ENCODE data around the gene SLCO2A1. TPM values are rescaled to one million over a fixed set of nuclear protein-coding genes. Genes with fewer than 3 reads are reported as not detected.

Gene SLCO2A1
- total RNA-seq, 1 donor from 2014 or later: not detected

- H3K27me3 ChIP-seq (ENCODE audit: control insufficient read depth, insufficient read depth, low read length): peaks cover 28% of the 10 kb centered on the region
- no peak for TF ChIP-seq CTCF (IDR thresholded peaks at IDR 0.05; ENCODE audit: insufficient read depth, low read length, severe bottlenecking)
- FAIRE-seq (no peak), DNase-seq (ENCODE audit: low read depth) (no peak)
- H3K4me3 ChIP-seq (ENCODE audit: low read depth, low read length): no peak overlapping the region
- no peaks in the 10 kb centered on the region for H3K36me3 ChIP-seq (ENCODE audit: control insufficient read depth, insufficient read depth, low read length)
These were observed 132.2 kb downstream of the SLCO2A1 start for GRCh38 chr3:133897547-133897946.

DNA sequence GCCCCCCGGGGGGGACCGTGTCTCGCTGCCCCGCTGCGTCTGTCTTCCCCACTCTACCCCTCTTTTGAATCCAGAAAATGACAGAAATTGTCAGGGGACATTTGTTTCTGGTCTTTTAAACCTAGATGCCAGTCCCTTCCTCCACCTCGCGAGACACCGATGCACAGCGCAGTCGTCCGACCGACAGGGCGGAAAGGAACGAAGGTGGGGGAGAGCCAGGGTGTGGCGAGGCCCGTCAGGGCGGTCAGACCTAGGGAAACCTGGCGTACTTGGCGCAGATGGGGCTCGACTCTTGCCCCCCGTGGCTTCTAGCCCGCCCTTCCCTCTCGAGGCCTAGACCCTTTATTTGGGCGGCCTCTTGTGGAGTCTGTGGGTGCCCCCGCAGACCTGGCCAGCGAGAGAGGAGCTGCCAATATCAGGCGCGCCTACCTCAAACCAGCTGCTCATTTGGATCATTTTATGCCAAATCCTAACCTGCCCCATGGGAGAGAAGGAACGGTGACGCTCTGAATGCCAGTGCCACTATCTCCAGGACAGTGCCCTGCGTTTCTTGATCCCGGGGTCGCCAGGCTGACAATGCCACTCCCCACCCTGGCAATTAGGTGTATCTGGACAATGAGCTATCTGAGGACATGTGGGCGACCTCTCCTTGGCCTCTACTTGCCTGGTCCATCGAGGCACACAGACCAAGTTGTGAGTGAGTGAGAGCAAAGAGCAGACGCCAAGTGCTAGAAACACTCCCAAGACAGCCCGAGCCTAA is 133.5 kb downstream of the SLCO2A1 start:
- Histone ChIP-seq H3K27me3 (ENCODE audit: control insufficient read depth, insufficient read depth, low read length) (peaks cover 31% of the 10 kb centered on the region), H3K36me3 (ENCODE audit: control insufficient read depth, insufficient read depth, low read length) (no peaks in the 10 kb centered on the region), H3K4me3 (ENCODE audit: low read depth, low read length) (peak overlapping the region; percentile 42)
- DNase-seq (ENCODE audit: low read depth): no peak
- no peak for TF ChIP-seq CTCF (IDR thresholded peaks at IDR 0.05; ENCODE audit: insufficient read depth, low read length, severe bottlenecking)
- FAIRE-seq: no peak

DNA sequence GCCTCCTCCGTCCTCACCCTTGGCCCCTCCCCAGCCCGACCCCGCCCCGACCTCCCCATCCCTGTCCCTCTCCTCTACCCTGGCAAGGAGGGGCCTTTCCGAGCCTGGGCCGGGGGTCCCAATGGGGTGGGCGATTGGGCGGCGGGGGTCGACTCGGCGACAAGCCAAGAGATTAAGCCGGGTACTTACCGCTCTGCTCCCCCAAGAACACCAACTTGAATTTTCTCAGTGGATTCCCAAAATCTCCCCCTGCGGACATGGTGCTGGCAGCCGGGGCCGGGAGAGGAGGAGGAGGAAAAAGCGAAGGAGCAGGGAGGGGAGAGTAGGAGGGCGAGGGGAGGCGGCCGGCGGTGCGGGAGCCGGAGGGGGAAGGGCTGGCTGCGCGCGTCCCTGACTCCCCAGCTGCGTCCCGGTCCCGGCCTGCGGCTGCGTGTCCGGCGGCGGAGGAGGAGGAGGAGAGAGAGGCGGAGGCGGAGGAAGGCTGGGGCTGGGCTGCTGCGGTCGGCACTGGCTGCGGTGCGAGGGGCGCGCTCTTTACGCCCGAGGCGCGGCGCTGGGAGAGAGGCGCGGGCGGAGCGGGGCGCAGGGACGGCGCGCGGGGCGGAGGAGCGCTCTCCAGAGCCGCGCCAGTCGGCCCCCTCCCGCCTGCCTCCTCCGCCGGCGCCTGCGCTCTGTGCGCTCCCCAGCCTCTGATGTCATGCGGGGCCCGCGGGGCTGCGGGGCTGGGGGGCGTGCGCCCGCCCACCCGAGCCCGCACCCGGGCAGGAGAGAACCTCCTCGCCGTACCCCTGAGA is 134.3 kb downstream of the SLCO2A1 start, which contains the start of gene RAB6B:
RAB6B (minus strand) TSS at position 675 of the 794 bp plus-strand sequence; CDS start at position 259, 416 bp downstream.
- DNase-seq (ENCODE audit: low read depth) (no peak), FAIRE-seq (no peak)
- H3K36me3 ChIP-seq (ENCODE audit: control insufficient read depth, insufficient read depth, low read length): no peaks in the 10 kb centered on the region
- H3K27me3 ChIP-seq (ENCODE audit: control insufficient read depth, insufficient read depth, low read length): peaks cover 31% of the 10 kb centered on the region
- TF ChIP-seq CTCF (IDR thresholded peaks at IDR 0.05; ENCODE audit: insufficient read depth, low read length, severe bottlenecking): no peak
- peak within 1 kb of the TSS; percentile 42 for H3K4me3 ChIP-seq (ENCODE audit: low read depth, low read length)

DNA sequence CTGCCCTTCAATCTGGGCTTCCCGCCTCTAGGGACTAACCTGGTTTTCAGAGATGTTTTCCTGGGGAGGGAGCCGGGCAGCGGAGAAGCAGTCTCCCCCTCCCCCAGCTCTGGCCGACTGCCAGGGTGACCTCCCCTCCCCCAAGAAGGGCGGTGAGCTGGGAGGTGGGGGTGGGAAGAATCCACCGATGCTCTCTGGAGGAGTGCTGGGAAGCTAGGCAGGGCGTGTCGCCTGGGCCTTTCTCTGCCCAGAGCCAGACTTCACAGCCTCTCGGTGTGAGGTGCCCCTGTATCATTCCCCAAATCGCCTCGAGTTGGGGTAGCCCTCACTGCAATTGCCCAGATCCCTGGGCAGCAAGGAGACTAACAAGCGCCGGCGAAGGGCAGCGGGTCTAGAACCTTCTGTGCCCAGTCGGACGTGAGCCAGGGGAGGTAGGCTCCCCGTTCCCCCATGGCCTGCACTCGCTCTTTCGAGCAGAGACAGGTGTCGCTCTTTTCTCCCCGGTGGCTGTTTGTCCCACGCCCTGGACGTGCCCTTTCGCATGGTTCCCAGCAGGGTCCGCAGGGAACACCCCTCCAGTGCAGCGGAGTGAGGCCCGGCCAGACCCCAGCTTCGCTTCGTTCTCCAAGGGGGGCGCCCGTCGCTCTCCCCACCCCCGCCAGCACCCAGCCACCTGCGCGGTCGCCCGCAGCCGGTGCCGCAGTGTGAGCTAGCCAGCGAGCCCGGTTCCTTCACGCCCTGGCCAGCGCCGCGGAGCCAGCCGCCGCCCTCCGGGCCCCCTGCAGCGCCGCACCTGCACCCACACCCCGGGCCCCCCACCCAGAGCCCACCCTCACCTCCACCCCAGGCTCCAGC is 135.1 kb downstream of the SLCO2A1 start:
- no peak overlapping the region for H3K4me3 ChIP-seq (ENCODE audit: low read depth, low read length)
- DNase-seq (ENCODE audit: low read depth) (no peak), FAIRE-seq (no peak)
- peaks cover 31% of the 10 kb centered on the region for H3K27me3 ChIP-seq (ENCODE audit: control insufficient read depth, insufficient read depth, low read length)
- TF ChIP-seq CTCF (IDR thresholded peaks at IDR 0.05; ENCODE audit: insufficient read depth, low read length, severe bottlenecking): no peak
- no peaks in the 10 kb centered on the region for H3K36me3 ChIP-seq (ENCODE audit: control insufficient read depth, insufficient read depth, low read length)

- DNase-seq (ENCODE audit: low read depth) (no peak), FAIRE-seq (peak; percentile 13)
- no peak for TF ChIP-seq CTCF (IDR thresholded peaks at IDR 0.05; ENCODE audit: insufficient read depth, low read length, severe bottlenecking)
- Histone ChIP-seq H3K36me3 (ENCODE audit: control insufficient read depth, insufficient read depth, low read length) (no peaks in the 10 kb centered on the region), H3K27me3 (ENCODE audit: control insufficient read depth, insufficient read depth, low read length) (peaks cover 31% of the 10 kb centered on the region), H3K4me3 (ENCODE audit: low read depth, low read length) (no peak overlapping the region)
These were observed 135.9 kb downstream of the SLCO2A1 start for GRCh38 chr3:133893683-133894352.
